OCI-M2 (cell line): ENCODE results near the gene KLKB1.

Experiments
- DNase-seq: peaks from one replicate; lab custom pipeline; 2025; ENCODE audit not compliant: unreplicated experiment; lab: John Stamatoyannopoulos, UW

KLKB1 gene

DNA sequence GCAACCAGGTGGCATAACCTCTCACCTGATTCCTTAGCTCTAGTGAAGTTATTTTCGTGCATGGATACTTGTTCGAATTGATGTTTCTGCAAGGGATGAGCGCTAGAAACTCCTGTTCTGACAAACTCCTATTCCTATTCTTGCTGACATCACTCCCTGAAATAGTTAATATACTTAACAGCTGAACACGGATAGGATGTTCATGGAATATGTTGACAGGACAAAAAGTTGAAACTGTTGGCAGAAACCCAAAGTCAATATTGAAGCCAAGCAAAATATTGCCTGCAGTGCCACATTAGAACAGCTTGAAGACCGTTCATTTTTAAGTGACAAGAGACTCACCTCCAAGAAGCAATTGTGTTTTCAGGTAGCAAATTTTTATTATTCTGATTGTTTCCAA, at the start of gene KLKB1:
Gene KLKB1, plus strand, starts transcription at position 287 of the 400 bp plus-strand sequence. CDS start 689 bp downstream, outside the sequence.
- DNase-seq = no peak

DNA sequence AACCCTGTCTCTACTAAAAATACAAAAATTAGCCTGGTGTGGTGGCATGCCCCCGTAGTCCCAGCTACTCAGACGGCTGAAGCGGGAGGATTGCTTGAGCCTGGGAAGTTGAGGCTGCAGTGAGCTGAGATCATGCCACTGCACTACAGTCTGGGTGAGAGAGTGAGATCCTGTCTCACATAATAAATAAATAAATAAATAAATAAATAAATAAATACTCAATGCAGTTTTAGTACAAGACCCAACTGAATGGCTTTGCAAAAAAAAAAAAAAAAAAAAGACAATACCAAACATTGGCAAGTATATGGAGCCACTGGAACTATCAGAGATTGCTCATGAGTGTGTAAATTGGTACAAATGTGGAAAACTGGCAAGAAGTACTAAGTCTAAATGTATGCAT, 39.2 kb upstream of the KLKB1 start:
- DNase-seq = no peak

DNA sequence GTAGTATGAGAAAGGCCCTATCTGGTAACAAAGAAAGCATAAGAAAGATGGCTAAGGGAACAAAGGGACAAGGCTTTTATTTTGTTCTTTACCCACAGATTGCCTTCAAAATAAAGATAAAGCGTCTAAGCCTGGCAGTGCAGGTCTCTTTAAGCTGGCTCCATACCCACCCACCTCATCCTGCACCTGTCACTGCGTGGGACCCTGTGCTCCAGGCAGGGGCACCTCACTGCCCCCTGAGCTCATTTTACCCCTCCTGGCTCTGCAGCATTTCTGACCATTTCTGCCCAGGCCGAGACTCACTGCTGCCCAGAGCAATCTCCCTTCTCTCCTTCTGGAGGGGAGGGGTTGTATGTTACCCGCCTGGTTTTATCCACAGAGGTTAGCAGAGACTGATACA, 37.7 kb upstream of the KLKB1 start:
- DNase-seq = no peak

DNA sequence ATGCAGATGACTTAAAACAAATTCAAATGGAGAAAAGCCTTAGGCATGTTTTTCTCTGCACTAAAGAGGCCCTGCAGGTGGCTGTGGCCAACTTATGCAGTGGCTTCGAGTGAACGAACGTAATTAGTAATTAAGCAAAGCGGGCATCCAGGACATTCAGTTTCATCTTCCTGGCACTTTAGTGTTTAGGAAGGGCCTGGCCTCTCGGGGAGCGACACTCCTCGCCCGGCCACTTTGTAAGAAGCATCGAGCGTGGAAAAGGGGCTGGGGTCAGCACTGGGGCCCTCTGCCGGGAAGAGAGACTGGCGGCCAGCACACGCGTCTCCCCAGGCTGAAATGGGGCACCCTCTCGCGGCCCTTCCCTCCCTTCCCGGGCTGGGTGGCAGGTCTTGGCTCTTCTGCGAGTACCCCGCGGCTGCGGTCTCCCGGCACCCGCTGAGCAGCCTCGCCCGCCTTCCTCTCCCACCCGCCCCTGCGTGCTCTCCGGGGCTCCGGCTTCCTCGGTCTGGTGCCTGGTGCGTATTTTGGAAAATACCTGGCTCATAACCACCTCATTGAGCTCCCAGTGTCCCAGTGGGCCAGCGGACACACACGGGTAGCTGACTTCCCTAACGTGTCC, 36.6 kb upstream of the KLKB1 start:
- DNase-seq = no peak

DNA sequence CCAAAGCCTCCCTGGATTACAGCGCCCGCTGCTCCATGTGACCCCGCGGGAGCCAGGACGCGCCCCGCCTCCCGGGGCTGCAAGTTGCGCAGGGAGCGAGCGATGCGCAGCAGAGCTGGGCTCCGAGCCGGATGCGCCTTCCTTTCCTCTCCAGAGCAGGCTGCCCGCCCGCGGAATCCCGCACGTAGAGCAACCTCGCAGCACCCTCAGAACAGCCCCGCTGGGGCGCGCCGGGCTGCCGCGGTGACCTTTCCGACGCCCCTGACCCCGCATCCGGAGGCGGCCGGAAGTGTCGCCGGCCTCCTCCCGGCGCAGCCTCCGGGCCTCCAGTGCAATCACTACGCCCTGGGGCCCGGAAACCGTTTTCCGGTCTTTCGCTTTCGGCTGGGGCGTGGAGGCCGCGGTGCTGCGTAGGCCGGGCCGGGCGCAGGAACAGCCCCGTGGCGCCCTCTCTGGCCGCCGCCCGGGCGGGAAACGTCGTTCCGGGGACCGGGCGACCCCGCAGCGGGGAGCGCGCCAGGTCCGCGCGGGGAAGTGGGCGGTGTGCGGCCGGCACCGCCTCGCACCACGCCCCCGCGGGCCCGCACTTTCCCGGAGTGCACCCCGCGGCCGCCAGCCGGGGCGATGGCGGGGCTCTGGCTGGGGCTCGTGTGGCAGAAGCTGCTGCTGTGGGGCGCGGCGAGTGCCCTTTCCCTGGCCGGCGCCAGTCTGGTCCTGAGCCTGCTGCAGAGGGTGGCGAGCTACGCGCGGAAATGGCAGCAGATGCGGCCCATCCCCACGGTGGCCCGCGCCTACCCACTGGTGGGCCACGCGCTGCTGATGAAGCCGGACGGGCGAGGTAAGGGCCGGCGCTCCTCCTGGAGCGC, 35.9 kb upstream of the KLKB1 start, which contains the start of gene CYP4V2:
Gene CYP4V2, plus strand, starts transcription at position 368 of the 866 bp plus-strand sequence. Its CDS starts 257 bp downstream, at position 625.
- peak; percentile 35 for DNase-seq

DNA sequence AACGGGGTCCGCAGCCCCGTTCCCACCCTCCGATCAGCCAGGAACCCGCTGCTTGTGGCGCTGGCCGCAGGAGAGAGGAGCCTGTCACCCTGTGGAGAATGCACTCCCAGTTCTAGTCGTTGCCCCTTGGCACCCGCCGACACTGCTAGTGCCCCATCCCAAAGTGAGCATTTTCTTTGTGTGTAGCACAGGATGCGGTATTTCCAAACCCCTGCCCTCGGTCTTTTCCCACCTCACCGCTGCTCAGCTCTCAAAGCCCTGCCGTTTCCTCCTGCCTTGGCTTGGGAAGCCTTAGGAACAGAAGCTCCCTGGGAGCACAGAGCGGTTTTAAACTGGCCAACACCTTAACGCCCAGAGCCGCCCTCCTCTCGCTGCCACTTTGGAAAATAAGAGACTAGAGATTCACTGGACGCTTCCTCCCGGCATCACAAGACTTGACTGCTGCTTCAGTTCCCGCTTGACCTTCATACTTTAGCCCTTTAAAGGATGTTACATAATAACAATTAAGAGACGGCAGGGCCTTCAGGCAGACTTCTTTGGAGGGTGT, 35.2 kb upstream of the KLKB1 start:
- DNase-seq = no peak

DNA sequence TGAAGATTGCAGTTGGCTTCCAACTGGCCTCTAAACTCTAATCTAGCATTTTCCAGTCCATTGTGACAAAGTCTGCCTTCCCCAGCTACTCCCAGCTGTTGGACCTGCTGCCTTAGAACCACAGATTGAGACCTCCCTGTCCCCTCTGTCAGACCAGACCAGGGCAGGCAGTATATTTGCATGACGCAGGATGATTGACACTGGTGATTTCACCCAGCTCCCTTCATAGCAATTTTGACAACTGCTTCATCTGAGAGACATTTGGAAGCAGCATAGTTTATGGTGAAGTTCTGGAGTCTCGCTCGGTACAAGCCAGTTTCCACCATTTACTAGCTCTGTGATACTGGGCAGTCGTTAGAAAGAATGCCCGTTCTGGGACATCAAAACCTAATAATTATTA, 33.5 kb upstream of the KLKB1 start:
- DNase-seq = no peak

DNA sequence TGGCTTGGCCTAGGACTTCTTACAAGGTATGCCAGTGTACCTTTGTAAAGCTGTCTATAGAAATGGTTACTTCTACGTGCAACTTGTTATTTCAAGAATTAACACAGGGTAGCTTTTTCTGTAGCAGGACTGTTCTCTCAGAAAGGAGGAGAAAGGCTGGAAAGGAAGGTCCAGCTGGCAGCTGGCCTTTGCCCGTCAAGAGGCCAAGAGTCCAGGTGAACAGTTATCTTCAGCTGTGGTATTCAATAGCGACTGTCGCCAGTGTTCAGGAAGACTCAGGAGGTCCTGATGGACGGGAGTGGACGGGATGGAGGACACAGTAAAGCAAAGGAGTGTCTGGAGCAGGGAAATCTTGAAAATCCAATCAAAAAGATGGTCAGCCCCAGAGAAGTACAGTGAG, 31.2 kb upstream of the KLKB1 start:
- DNase-seq = no peak

DNA sequence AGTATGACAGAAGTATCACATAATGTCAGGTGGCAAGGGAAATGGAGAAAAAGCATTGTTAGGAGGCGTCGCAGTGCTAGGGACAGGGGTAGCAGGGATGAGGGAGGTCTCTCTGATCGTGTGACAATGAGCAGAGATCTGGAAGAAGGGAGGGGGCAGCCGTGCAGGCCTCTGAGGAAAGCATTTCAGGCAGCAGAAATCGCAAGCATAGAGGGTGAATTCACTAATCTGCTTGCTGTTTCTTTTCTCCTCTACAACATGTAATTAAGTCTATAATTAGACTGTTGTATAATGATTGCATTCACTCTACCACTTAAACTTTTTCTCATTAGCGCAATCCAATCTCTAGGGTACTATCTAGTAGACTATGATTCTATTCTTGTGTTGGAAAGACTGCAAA, 26.8 kb upstream of the KLKB1 start:
- DNase-seq = no peak

DNA sequence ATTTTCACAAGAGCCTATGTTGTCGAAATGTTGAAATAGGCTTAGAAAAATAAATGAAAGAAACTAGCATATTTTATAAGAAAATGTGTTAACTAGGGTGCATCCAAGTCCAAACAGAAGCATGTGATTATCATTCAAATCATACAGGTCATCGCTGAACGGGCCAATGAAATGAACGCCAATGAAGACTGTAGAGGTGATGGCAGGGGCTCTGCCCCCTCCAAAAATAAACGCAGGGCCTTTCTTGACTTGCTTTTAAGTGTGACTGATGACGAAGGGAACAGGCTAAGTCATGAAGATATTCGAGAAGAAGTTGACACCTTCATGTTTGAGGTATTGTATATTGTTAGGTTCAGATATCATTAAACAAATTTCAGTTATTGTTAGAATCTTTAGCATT, 26.3 kb upstream of the KLKB1 start:
- no peak for DNase-seq

DNA sequence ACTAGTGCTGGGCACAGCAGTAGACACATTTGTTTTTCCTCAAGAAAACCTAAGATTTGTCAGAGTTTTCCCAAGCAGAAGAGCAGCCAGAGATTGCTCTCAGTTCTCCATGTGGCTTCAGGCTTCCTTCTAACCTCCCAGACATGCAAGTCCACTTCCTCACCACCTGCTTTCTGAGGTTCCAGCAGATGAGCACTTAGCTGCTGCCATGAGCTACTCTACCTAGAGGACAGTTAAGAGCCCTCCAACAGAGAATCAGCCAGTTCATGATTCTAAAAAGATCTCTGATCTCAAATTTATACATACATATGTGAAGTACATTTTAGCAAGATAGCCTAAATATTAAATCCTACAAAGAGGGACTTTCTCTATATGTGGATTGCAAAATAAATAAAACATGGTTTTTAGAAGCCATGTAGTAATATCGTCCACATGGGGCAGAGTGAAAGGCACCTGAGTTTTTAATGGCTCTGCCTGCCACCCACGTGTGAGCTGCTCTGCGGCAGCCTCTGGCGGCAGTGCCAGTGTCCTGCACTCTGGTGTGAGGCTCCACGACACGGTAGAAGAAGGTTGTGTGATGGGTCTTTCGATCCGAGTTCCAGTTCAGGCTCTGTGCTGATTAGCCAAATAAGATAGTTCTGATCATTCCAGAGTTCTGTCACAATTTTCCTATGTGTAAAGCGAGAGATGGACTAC, 25.6 kb upstream of the KLKB1 start:
- DNase-seq = no peak

DNA sequence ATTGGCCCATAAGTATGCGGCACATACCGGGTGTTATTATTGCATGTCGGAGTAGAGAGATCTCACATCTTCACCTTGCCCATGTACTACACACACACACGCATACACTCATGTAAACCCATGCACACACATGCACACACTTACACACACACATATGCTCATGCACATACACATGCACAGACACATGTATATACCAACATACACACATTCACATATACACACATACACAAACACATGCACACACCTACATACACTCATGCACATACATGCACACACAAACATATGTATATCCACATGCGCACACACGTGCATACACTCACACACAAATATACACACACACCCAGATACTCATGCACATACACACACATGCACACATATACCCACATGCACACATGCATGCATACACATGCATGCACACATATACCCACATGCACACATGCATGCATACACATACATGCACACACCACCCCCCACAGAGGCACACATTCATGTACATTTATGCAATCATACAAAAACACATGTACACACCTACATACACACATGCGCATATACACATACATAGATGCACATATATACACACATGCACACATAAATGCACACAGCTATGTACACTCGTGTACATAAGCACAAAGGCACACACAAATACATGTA, 24.7 kb upstream of the KLKB1 start:
- no peak for DNase-seq

DNA sequence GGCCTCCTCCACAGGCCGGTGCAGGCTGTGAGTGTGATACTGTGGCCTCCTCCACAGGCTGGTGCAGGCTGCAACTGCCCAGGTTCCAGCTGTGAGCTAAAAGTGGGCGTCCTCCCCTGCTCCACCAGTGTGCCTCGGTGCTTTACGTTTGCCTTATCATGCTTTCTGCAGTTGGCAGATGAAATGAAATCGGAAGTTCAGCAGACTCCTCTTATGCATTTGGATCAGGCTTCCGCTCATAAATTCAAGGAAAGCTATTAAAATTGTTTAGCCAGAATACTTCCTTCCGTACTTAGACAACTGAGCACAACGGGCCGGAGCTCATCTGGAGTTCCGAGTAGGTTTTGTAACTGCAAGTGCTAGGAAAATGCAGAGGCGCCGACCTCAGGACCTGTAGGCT, 23.9 kb upstream of the KLKB1 start:
- no peak for DNase-seq

DNA sequence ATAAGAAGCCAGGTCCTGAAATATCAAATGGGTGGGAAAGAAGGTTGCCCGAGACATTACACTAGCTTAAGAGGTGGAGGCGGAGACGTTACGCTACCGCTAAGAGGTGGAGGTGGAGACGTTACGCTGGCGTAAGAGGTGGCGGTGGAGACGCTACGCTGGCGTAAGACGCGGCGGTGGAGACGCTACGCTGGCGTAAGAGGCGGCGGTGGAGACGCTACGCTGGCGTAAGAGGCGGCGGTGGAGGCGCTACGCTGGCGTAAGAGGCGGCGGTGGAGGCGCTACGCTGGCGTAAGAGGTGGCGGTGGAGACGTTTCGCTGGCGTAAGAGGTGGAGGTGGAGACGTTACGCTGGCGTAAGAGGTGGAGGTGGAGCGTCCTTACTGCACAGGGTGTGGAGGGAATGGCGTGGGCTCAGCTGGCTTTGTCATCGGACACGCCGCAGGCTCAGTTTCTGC, 23.2 kb upstream of the KLKB1 start:
- DNase-seq = no peak

DNA sequence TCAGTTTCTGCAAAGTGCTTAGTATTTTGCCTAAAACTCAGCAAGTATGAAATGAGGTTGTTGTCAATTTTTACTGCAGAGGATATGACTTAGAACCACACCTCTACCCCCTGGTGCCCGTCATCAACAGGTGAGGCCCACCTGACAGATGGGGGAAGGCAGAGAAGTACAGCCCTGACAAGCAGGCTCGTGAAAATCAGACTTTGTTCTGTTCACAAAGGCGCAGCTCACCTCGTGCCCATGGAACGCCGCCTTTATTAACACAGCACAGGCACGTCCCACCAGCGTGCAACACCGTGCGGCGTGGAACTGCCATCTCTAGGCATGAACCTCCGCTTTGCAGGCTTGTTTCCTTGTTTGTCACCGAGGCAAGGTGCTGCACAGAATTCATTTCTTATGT, 22.6 kb upstream of the KLKB1 start:
- no peak for DNase-seq

DNA sequence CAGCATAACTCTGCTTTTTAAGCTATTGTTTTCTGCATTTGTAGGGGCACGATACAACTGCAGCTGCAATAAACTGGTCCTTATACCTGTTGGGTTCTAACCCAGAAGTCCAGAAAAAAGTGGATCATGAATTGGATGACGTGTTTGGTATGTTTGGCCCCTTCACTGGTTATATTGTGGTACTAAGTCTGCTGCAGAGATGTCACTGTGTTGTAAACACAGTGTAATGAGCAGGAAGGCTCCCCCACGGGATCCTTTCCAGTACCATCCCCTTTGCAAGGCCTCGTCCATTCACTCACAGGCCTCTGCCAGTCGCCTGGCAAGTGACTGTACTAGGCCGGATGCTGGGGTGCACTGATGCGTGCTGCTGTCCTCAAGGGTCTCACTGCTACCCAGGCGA, 22.2 kb upstream of the KLKB1 start:
- DNase-seq = no peak

DNA sequence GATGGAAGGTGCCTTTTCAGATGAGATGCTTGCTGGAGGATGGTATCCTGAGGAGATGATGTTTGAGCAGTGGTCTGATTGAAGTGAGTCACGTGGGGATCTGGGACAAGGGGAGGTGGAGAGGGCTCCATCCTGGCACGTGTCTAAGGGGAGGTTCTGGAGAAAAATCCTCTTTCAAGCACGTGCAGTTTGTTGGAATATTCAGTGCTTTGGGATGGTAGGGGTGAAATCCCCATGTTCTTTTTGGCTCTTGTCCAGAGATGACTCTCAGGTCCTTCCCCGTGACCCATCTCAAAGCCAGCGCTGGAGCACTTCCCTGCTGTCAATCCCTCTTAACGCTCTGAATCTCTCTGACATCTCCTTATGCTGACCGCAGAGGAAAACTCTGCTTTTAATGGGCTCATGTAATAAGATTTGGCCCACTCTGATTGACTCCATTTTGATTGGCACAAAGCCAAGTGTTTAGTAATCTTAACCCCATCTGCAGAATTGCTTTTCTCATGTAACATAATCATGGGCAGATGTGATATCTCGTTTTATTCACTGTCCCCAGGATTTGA, 10.8 kb upstream of the KLKB1 start:
- no peak for DNase-seq

DNA sequence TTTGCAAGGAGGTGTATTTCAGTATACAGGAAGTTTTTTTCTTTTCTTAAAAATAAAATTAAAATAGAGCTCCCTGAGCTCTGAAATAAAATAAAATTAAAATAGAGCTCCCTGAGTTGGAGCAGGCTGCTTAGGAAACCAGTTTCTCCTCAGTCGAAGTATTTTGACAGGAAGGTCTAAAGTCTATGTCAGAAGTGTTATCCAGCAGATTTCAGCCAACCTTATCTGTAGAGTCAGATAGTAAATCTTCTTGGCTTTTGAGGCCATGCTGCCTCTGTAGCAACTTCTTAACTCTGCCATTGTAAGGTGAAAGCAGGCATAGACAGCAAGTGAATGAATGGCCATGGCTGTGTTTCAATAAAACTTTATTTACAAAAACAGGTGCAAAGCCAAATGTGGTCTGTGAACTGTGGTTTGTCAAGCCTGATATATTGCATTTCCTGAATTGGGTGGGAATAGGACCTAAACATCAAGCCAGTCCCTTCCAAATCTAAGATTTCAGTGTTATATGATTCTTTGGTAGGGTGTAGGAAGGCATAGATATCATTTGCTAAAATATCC, 9.5 kb upstream of the KLKB1 start:
- no peak for DNase-seq

DNA sequence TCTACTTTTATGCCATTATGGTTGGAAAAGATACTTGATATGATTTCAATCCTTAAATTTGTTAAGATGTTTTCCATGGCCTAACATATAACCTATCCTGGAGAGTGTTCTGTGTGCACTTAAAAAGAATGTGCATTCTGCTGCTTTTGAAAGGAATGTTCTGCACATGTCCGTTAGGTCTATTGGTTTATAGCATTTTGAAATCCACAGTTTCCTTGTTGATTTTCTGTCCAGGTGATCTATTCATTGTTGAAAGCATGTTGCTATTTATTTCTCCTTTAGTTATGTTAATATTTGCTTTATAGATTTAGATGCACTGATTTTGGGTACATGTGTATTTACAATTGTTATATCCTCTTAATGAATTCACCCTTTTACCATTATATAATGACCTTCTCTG, 5.7 kb upstream of the KLKB1 start:
- DNase-seq = no peak

DNA sequence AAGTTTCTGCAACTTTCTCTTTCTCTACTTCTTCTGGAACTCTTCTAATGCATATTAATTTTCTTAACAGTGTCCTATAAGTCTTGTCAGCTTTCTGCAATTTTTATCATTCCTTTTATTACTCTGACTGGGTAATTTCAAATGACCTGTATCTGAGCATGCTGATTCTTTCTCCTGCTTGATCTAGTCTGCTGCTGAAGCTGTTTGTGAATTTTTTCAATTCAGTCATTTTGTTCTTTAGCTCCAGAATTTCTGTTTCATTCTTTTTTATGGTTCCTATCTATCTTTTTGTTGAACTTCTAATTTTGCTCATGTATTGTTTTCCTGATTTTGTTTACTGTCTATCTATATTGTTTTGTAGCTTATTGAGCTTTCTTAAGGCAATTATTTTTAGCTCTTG, 1.5 kb upstream of the KLKB1 start:
- no peak for DNase-seq
